Neural progenitor cell (in vitro differentiated cells): ENCODE data around the gene MPC1.

Source experiments
- EZH2phosphoT487 ChIP-seq: fragments of 200-600 bp; sonication (generic); IDR thresholded peaks from 2 replicates; pipeline ENCODE4 v1.6.1; 2017; ENCODE audit warnings: antibody characterized with exemption
- TF ChIP-seq, protein P1 (sequence below): fragments of 200-600 bp; sonication (generic); IDR thresholded peaks from 2 replicates; pipeline ENCODE4 v1.5.1; 2017; ENCODE audit warnings: antibody characterized with exemption, mild to moderate bottlenecking

DNA sequence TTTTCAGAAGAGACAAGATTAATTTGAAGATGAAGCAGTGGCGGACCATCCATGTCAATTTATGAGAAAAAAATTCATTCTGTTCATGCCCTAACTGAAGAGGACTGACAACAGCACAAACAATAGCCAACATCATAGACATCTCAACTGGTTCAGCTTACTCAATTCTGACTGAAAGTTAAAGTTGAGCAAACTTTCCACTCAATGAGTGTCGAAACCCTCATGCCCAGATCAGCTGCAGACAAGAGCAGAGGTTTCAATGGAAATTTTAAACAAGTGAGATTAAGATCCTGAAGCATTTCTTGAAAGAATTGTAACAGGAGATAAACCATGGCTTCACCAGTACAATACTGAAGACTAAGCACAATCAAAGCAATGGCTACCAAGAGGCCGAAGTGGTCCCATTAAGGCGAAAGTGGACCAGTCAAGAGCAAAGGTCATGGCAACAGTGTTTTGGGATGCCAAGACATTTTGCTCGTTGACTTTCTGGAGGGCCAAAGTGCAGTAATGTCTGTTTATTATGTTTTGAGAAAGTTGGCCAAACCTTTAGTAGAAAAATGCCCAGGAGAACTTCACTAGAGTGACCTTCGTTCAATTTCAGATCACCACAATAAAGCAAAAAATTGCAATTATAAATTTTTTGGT, 34.3 kb downstream of the MPC1 start:
- TF ChIP-seq, protein P1, sequence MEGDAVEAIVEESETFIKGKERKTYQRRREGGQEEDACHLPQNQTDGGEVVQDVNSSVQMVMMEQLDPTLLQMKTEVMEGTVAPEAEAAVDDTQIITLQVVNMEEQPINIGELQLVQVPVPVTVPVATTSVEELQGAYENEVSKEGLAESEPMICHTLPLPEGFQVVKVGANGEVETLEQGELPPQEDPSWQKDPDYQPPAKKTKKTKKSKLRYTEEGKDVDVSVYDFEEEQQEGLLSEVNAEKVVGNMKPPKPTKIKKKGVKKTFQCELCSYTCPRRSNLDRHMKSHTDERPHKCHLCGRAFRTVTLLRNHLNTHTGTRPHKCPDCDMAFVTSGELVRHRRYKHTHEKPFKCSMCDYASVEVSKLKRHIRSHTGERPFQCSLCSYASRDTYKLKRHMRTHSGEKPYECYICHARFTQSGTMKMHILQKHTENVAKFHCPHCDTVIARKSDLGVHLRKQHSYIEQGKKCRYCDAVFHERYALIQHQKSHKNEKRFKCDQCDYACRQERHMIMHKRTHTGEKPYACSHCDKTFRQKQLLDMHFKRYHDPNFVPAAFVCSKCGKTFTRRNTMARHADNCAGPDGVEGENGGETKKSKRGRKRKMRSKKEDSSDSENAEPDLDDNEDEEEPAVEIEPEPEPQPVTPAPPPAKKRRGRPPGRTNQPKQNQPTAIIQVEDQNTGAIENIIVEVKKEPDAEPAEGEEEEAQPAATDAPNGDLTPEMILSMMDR = no peak
- no peak for TF ChIP-seq EZH2phosphoT487
